Naive thymus-derived CD4-positive, alpha-beta T cell (primary cell): ENCODE data around the gene RHOH. TPM values are rescaled to one million over a fixed set of nuclear protein-coding genes. Genes with fewer than 3 reads are reported as not detected.
A peak's percentile ranks its signal among the peaks of the same experiment; 100 is the strongest.
"Not testable (repeated sequence)": the region's sequence is repeated elsewhere in the genome, so short reads cannot be mapped to it uniquely, and the experiment has no call there.

Experiments used
- ATAC-seq: fragments of 150-1000 bp; cut with Tn5 transposase; 2 replicates; pipeline ENCODE4 v1.10.0; 2021; ENCODE audit warnings: mild to moderate bottlenecking, moderate library complexity
- CTCF ChIA-PET: fragments of 350-600 bp; sonication (Branson Sonifier 250); formaldehyde crosslinking; loops from one replicate; lab custom pipeline; 2021; ENCODE audit warnings: antibody characterized with exemption; lab: Charles Lee
- POLR2A ChIA-PET: fragments of 350-600 bp; sonication (Branson Sonifier 250); formaldehyde crosslinking; loops from one replicate; lab custom pipeline; 2021; ENCODE audit warnings: antibody characterized with exemption, inconsistent platforms; lab: Charles Lee
- DNase-seq, 9 donors: peaks; one replicate each; pipeline versions ENCODE4 v3.0.0 to v3.0.0-alpha.2; 2020 to 2022; ENCODE audit warnings: mixed read lengths in 1 of 9
- H3K27ac ChIP-seq: one replicate; pipeline ENCODE4 v1.7.0; 2013; ENCODE audit warnings: mild to moderate bottlenecking, low read depth, low read length, moderate library complexity
- H3K27me3 ChIP-seq, 2 donors: one replicate each; pipeline ENCODE4 v1.7.0; 2013; ENCODE audit warnings: low read length in 2 of 2, mild to moderate bottlenecking in 2 of 2, moderate library complexity in 2 of 2; ENCODE audit not compliant: control insufficient read depth in 2 of 2, insufficient read depth in 2 of 2
- H3K36me3 ChIP-seq, 3 experiments: 1 replicate in 2 of 3; 2 replicates in 1 of 3; pipeline ENCODE4 v1.7.0; 2013; ENCODE audit warnings: low read length in 3 of 3, mild to moderate bottlenecking in 3 of 3, moderate library complexity in 1 of 3; ENCODE audit not compliant: insufficient read depth in 3 of 3, control insufficient read depth in 2 of 3
- H3K4me1 ChIP-seq, 2 donors: one replicate each; pipeline ENCODE4 v1.7.0; 2013; ENCODE audit warnings: low read length in 2 of 2, mild to moderate bottlenecking in 2 of 2, moderate library complexity in 1 of 2; ENCODE audit not compliant: control insufficient read depth in 2 of 2, insufficient read depth in 2 of 2
- H3K4me3 ChIP-seq: 2 replicates; pipeline ENCODE4 v1.7.0; 2013; ENCODE audit warnings: mild to moderate bottlenecking, low read length
- H3K9me3 ChIP-seq, 3 experiments: 1 replicate in 2 of 3; 2 replicates in 1 of 3; pipeline ENCODE4 v1.7.0; 2013; ENCODE audit warnings: low read length in 3 of 3; ENCODE audit not compliant: control insufficient read depth in 2 of 3
- H3K27ac Mint-ChIP-seq, 9 donors: one replicate each; pipeline ENCODE4 v1.8.0; 2020 to 2022; ENCODE audit warnings: mixed read lengths in 9 of 9, mild to moderate bottlenecking in 8 of 9, moderate library complexity in 5 of 9, inconsistent platforms in 2 of 9
- H3K27me3 Mint-ChIP-seq, 5 donors: one replicate each; pipeline ENCODE4 v1.8.0; 2021 to 2022; ENCODE audit warnings: mixed read lengths in 5 of 5, mild to moderate bottlenecking in 1 of 5
- H3K36me3 Mint-ChIP-seq, 5 donors: one replicate each; pipeline ENCODE4 v1.8.0; 2020 to 2022; ENCODE audit warnings: mixed read lengths in 5 of 5, mild to moderate bottlenecking in 3 of 5, inconsistent platforms in 1 of 5
- H3K4me1 Mint-ChIP-seq, 7 donors: one replicate each; pipeline ENCODE4 v1.8.0; 2020 to 2022; ENCODE audit warnings: mixed read lengths in 7 of 7, mild to moderate bottlenecking in 3 of 7, inconsistent platforms in 1 of 7
- H3K4me3 Mint-ChIP-seq, 10 donors: one replicate each; pipeline ENCODE4 v1.8.0; 2020 to 2022; ENCODE audit warnings: mild to moderate bottlenecking in 10 of 10, mixed read lengths in 10 of 10, moderate library complexity in 6 of 10, inconsistent platforms in 2 of 10
- H3K9me3 Mint-ChIP-seq, 11 donors: one replicate each; pipeline ENCODE4 v1.8.0; 2020 to 2022; ENCODE audit warnings: mixed read lengths in 11 of 11, mild to moderate bottlenecking in 4 of 11, inconsistent platforms in 1 of 11, moderate library complexity in 1 of 11
- intact Hi-C, 2 donors: fragments of 100-400 bp; cut with micrococcal nuclease; formaldehyde crosslinking; loops; one replicate each; pipeline ENCODE4 v1.15.1; 2023
- polyA plus RNA-seq, 2 donors: library from polyadenylated mRNA; unstranded; fragments of 300-500 nt; fragmentation: Illumina TruSeq; gene quantifications; one replicate each; pipeline ENCODE4 v1.2.3, GENCODE V29; 2021
- total RNA-seq, 6 experiments: library from RNA in 5 of 6; stranded (reverse) in 5 of 6; gene quantifications; 1 replicate in 5 of 6; 2 replicates in 1 of 6; pipeline ENCODE4 v1.2.3 and lab custom pipeline; 2021 to 2026

Gene RHOH
- total and polyA plus RNA-seq, 7 experiments from 2014 or later: 160 to 479 (median 294) TPM

GRCh38 chr4:40288566-40288965, 91.7 kb downstream of the RHOH start:
- Histone ChIP-seq H3K9me3 (no peaks in the 10 kb centered on the region), H3K27me3 (no peaks in the 10 kb centered on the region), H3K4me1 (peaks cover 27 to 55% of the 10 kb centered on the region in 2 donors), H3K4me3 (no peak overlapping the region), H3K36me3 (no peaks in the 10 kb centered on the region), H3K27ac (peak overlapping the region; percentile 65)
- ATAC-seq: no peak
- Mint-ChIP-seq H3K27me3 (no peaks in the 10 kb centered on the region), H3K27ac (peak overlapping the region in 8 of 9 donors; percentile 76 to 96 (median 92)), H3K9me3 (peaks cover 0 to 3% (median 0%) of the 10 kb centered on the region in 11 donors), H3K4me1 (peaks cover 49 to 94% (median 77%) of the 10 kb centered on the region in 7 donors), H3K36me3 (peaks cover 0 to 9% (median 0%) of the 10 kb centered on the region in 5 donors), H3K4me3 (peak overlapping the region; percentile 15 to 88 (median 50))
- intact Hi-C loops: no loop called here
- CTCF ChIA-PET: interaction anchor here (0.9 to 3.0 kb wide), 5 partner anchors 12 to 95 kb away, joined by 3 to 17 read pairs (median 4); no protein-coding TSS in a partner anchor
- POLR2A ChIA-PET: interaction anchor here (0.7 to 8.6 kb wide), 11 partner anchors 10 to 90 kb away, joined by 3 to 113 read pairs (median 5); no protein-coding TSS in a partner anchor
- no peak for DNase-seq

DNA sequence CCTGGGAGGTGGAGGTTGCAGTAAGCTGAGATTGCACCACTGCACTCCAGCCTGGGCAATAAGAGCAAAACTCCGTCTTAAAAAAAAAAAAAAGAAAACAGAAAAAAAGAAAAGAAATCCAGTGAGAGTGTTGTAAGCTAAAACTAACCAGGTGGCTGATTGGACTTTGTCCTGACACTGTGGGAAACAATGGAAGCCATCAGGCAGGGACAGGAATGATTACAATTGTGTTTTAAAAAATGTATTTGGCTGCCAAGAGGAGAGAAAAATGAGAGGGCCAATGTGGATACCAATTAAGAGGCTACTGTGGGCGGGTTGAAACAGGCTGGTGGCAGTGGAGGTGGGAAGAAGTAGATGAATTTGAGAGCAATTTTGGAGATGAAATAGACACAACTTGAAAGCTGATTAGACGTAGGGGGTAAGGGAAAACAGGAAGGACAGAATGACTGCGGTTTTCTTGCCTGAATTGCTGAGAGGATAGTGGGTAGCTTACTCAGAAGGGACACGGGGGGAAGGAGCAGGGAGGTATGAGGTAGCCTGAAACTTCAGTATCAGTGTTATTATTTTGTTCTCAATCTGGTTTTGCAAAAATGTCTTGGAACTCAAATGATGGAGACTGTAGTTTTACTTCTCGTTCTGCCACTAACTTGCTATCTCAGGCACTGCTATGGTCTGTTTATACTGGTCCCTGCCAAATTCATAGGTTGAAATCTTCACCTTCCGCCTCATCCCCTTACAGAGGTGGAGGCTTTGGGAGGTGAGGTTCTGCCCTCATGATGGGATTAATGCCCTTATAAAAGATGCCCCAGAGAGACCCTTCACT, 92.7 kb downstream of the RHOH start:
- Histone ChIP-seq H3K9me3 (peaks cover 0 to 5% (median 0%) of the 10 kb centered on the region in 3 experiments), H3K36me3 (no peaks in the 10 kb centered on the region), H3K27me3 (no peaks in the 10 kb centered on the region), H3K4me1 (peaks cover 18 to 45% of the 10 kb centered on the region in 2 donors), H3K4me3 (peak overlapping the region; percentile 3), H3K27ac (peak overlapping the region; percentile 65)
- peak; percentile 89 for ATAC-seq
- ChIA-PET POLR2A (interaction anchor here (0.5 to 8.6 kb wide), 27 partner anchors 8 to 99 kb away, joined by 3 to 113 read pairs (median 5); no protein-coding TSS in a partner anchor), CTCF (interaction anchor here (0.6 to 3.0 kb wide), 9 partner anchors 13 to 96 kb away, joined by 3 to 17 read pairs (median 4); no protein-coding TSS in a partner anchor)
- H3K4me1 Mint-ChIP-seq: peaks cover 40 to 84% (median 67%) of the 10 kb centered on the region in 7 donors
- H3K27ac Mint-ChIP-seq: peak overlapping the region in 8 of 9 donors; percentile 83 to 96 (median 92)
- intact Hi-C loops: loop anchor here in 1 of 2 donors (1.0 kb wide), 1 partner anchor 12 kb away; no protein-coding TSS in a partner anchor
- peaks cover 0 to 9% (median 0%) of the 10 kb centered on the region in 5 donors for H3K36me3 Mint-ChIP-seq
- peak overlapping the region; percentile 35 to 88 (median 70) for H3K4me3 Mint-ChIP-seq
- peak in 8 of 9 donors; percentile 38 to 75 (median 64) for DNase-seq
- no peaks in the 10 kb centered on the region for H3K27me3 Mint-ChIP-seq
- peaks cover 0 to 3% (median 0%) of the 10 kb centered on the region in 11 donors for H3K9me3 Mint-ChIP-seq

- H3K9me3 Mint-ChIP-seq, H3K36me3 Mint-ChIP-seq, H3K27me3 ChIP-seq, H3K4me3 ChIP-seq, H3K36me3 ChIP-seq, DNase-seq, ATAC-seq, H3K27me3 Mint-ChIP-seq, intact Hi-C loops: not testable (repeated sequence)
- H3K9me3 ChIP-seq: peaks cover 6 to 11% (median 6%) of the 10 kb centered on the region in 3 experiments
- peak overlapping the region in 9 of 10 donors; percentile 12 to 88 (median 62) for H3K4me3 Mint-ChIP-seq
- H3K4me1 Mint-ChIP-seq: peaks cover 35 to 73% (median 58%) of the 10 kb centered on the region in 7 donors
- H3K27ac ChIP-seq: peak overlapping the region; percentile 65
- ChIA-PET POLR2A (interaction anchor here (0.6 to 8.6 kb wide), 21 partner anchors 9 to 135 kb away, joined by 3 to 113 read pairs (median 5); no protein-coding TSS in a partner anchor), CTCF (interaction anchor here (1.1 to 3.0 kb wide), 4 partner anchors 14 to 38 kb away, joined by 5 to 17 read pairs (median 8); no protein-coding TSS in a partner anchor)
- peak overlapping the region in 8 of 9 donors; percentile 60 to 96 (median 92) for H3K27ac Mint-ChIP-seq
- H3K4me1 ChIP-seq: peaks cover 14 to 38% of the 10 kb centered on the region in 2 donors
Measured at GRCh38 chr4:40290611-40291186, 93.9 kb downstream of the RHOH start.

- peak overlapping the region in 5 of 9 donors; percentile 19 to 87 (median 68) for H3K27ac Mint-ChIP-seq
- peak overlapping the region in 6 of 10 donors; percentile 1 to 29 (median 17) for H3K4me3 Mint-ChIP-seq
- DNase-seq: no peak
- ATAC-seq: peak; percentile 58
- no peaks in the 10 kb centered on the region for H3K36me3 ChIP-seq
- POLR2A ChIA-PET: interaction anchor here (1.1 to 8.6 kb wide), 5 partner anchors 8 to 95 kb away, joined by 4 to 113 read pairs (median 7); no protein-coding TSS in a partner anchor
- CTCF ChIA-PET: interaction anchor here (0.7 to 1.6 kb wide), 5 partner anchors 8 to 95 kb away, joined by 3 to 5 read pairs (median 3); partner anchors contain the start of gene RHOH
- H3K4me1 Mint-ChIP-seq: peaks cover 39 to 66% (median 56%) of the 10 kb centered on the region in 7 donors
- H3K9me3 Mint-ChIP-seq: peaks cover 0 to 3% (median 0%) of the 10 kb centered on the region in 11 donors
- peaks cover 6 to 11% (median 6%) of the 10 kb centered on the region in 3 experiments for H3K9me3 ChIP-seq
- no peak overlapping the region for H3K4me3 ChIP-seq
- H3K27me3 ChIP-seq: no peaks in the 10 kb centered on the region
- no peaks in the 10 kb centered on the region for H3K27me3 Mint-ChIP-seq
- no peak overlapping the region for H3K27ac ChIP-seq
- H3K4me1 ChIP-seq: peaks cover 19 to 45% of the 10 kb centered on the region in 2 donors
- peaks cover 0 to 9% (median 0%) of the 10 kb centered on the region in 5 donors for H3K36me3 Mint-ChIP-seq
- intact Hi-C loops: no loop called here
Measured at GRCh38 chr4:40292313-40292759, 95.5 kb downstream of the RHOH start.

GRCh38 chr4:40294339-40294738, 97.5 kb downstream of the RHOH start:
- Histone ChIP-seq H3K4me3 (no peak overlapping the region), H3K4me1 (peaks cover 32 to 52% of the 10 kb centered on the region in 2 donors), H3K27me3 (no peaks in the 10 kb centered on the region), H3K9me3 (peaks cover 6 to 11% (median 6%) of the 10 kb centered on the region in 3 experiments), H3K36me3 (no peaks in the 10 kb centered on the region), H3K27ac (no peak overlapping the region)
- Mint-ChIP-seq H3K27ac (no peak overlapping the region), H3K4me1 (peaks cover 43 to 63% (median 53%) of the 10 kb centered on the region in 7 donors), H3K27me3 (no peaks in the 10 kb centered on the region), H3K9me3 (peaks cover 0 to 6% (median 0%) of the 10 kb centered on the region in 11 donors), H3K36me3 (peaks cover 0 to 12% (median 0%) of the 10 kb centered on the region in 5 donors), H3K4me3 (no peak overlapping the region)
- CTCF ChIA-PET: no interaction called here
- ATAC-seq (no peak), DNase-seq (no peak)
- intact Hi-C loops: no loop called here
- POLR2A ChIA-PET: interaction anchor here (0.6 to 8.6 kb wide), 2 partner anchors 14 to 110 kb away, joined by 3 to 113 read pairs; no protein-coding TSS in a partner anchor
